ENCODE data around the gene CPN2. TPM values are rescaled to one million over a fixed set of nuclear protein-coding genes. Genes with fewer than 3 reads are reported as not detected.
A peak's percentile ranks its signal among the peaks of the same experiment; 100 is the strongest.

The CPN2 gene
- under 1 TPM in 6 of 12 donors, not detected in 6; 0.07 to 0.32 (median 0.09) TPM for polyA plus RNA-seq (ENCODE audit: insufficient read length in 12 of 12)
- long read RNA-seq, donor 1 = 0 reads
- long read RNA-seq, donor 2 = 0 reads
- long read RNA-seq, donor 3 = 0 reads
- long read RNA-seq, donor 4 = 0 reads
- long read RNA-seq, donor 5 = 0 reads
- long read RNA-seq, donor 6 = 0 reads
- long read RNA-seq, donor 7 = 0 reads
- long read RNA-seq, donor 8 = 0 reads
- long read RNA-seq, donor 9 = 0 reads
- long read RNA-seq, donor 10 = 0 reads
- long read RNA-seq, donor 11 = 0 reads

- DNase-seq = no peak
Observed at GRCh38 chr3:194351080-194351672, at the start of gene CPN2. Gene CPN2, minus strand, starts transcription at chr3:194351328. Its CDS starts 8,626 bp downstream, at chr3:194342702.

- DNase-seq = no peak
Observed at GRCh38 chr3:194399874-194400411, 48.8 kb upstream of the CPN2 start.

- no peak for DNase-seq
Observed at GRCh38 chr3:194399166-194399565, 48.0 kb upstream of the CPN2 start, which contains the start of gene GP5. Gene GP5, minus strand, starts transcription at chr3:194399266. Its CDS starts 984 bp downstream, at chr3:194398282.

GRCh38 chr3:194397757-194398312, 46.7 kb upstream of the CPN2 start:
- DNase-seq = no peak

- no peak for DNase-seq
Observed at GRCh38 chr3:194396859-194397756, 46.0 kb upstream of the CPN2 start.

GRCh38 chr3:194396539-194396858, 45.4 kb upstream of the CPN2 start:
- no peak for DNase-seq

GRCh38 chr3:194395778-194396538, 44.8 kb upstream of the CPN2 start:
- peak; percentile 62 for DNase-seq

GRCh38 chr3:194395212-194395611, 44.1 kb upstream of the CPN2 start:
- no peak for DNase-seq

- DNase-seq = no peak
Observed at GRCh38 chr3:194392576-194392975, 41.4 kb upstream of the CPN2 start.

GRCh38 chr3:194390835-194391234, 39.7 kb upstream of the CPN2 start:
- DNase-seq = no peak

GRCh38 chr3:194389269-194389668, 38.1 kb upstream of the CPN2 start:
- DNase-seq = no peak

- no peak for DNase-seq
Observed at GRCh38 chr3:194387926-194388418, 36.8 kb upstream of the CPN2 start.

- DNase-seq = no peak
Observed at GRCh38 chr3:194387276-194387675, 36.1 kb upstream of the CPN2 start.

- no peak for DNase-seq
Observed at GRCh38 chr3:194386648-194387047, 35.5 kb upstream of the CPN2 start.

- DNase-seq = no peak
Observed at GRCh38 chr3:194386066-194386465, 34.9 kb upstream of the CPN2 start.

GRCh38 chr3:194384569-194385001, 33.5 kb upstream of the CPN2 start:
- DNase-seq = no peak

- DNase-seq = no peak
Observed at GRCh38 chr3:194384156-194384555, 33.0 kb upstream of the CPN2 start.

- DNase-seq = no peak
Observed at GRCh38 chr3:194383276-194383940, 32.3 kb upstream of the CPN2 start.

- no peak for DNase-seq
Observed at GRCh38 chr3:194382892-194383223, 31.7 kb upstream of the CPN2 start.

- no peak for DNase-seq
Observed at GRCh38 chr3:194382196-194382891, 31.2 kb upstream of the CPN2 start.
